ENCODE results near the gene RMND1.
"Not testable (repeated sequence)": the region's sequence is repeated elsewhere in the genome, so short reads cannot be mapped to it uniquely, and the experiment has no call there.

Gene RMND1

DNA sequence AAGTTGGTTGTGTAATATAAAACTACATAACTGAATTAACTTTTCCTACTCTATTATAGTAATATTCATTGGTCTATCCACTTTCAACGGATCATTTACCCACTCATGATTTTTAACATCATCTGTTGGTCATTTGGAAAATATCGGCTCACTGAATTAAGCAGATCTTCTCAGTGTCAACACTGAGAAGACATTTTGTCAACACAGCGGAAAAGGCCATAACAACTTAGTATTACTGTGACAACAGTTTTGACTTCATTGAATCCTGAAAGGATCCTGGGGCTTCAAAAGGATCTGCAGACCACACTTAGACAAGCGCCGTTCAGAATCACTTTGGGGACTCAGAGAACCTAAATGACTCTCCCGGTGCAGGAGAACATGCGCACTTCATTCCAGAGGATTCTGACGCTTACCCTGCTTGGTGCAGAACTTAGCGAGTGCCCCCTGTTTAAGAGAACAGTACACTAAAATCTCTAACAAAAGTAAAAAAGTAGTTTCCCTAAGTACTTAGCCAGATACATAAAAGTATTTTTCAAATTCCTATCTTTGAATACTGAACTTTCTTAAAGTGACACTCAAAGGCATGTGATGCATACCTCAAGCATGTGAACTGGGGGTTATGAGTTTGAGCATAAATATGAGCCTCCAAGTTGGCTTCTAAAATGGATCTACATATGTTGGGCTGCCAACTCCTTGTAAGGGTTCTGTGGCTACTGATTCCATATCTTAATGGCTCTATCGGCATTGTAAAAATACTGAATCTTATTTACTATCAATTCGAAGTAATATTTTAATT lies 64.6 kb downstream of the RMND1 start:
- no peak for DNase-seq (ENCODE audit: low read depth in 1 of 2, low spot score in 1 of 2)

GRCh38 chr6:151385177-151385576 lies 66.7 kb downstream of the RMND1 start:
- DNase-seq (ENCODE audit: low read depth in 1 of 2, low spot score in 1 of 2) = no peak

GRCh38 chr6:151384151-151384550 lies 67.8 kb downstream of the RMND1 start:
- DNase-seq (ENCODE audit: low read depth in 1 of 2, low spot score in 1 of 2) = no peak

DNA sequence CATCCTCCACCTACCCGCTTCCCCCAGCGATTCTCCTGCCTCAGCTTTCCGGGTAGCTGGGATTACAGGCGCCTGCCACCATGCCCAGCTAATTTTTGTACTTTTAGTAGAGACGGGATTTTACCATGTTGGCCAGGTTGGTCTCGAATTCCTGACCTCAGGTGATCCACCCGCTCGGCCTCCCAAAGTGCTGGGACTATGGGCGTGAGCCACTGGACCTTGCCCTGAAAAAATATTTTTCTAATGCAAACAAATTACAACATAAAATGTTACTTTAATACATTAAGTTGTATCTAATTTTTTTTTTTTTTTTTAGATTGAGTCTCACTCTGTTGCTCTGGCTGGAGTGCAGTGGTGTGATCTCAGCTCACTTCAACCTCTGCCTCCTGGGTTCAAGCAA lies 69.3 kb downstream of the RMND1 start:
- not testable (repeated sequence) for DNase-seq (ENCODE audit: low read depth in 1 of 2, low spot score in 1 of 2)

- no peak for DNase-seq (ENCODE audit: low read depth in 1 of 2, low spot score in 1 of 2)
Observed at GRCh38 chr6:151381722-151382121, 70.2 kb downstream of the RMND1 start.

- no peak for DNase-seq (ENCODE audit: low read depth in 1 of 2, low spot score in 1 of 2)
Observed at GRCh38 chr6:151380848-151381205, 71.1 kb downstream of the RMND1 start.

DNA sequence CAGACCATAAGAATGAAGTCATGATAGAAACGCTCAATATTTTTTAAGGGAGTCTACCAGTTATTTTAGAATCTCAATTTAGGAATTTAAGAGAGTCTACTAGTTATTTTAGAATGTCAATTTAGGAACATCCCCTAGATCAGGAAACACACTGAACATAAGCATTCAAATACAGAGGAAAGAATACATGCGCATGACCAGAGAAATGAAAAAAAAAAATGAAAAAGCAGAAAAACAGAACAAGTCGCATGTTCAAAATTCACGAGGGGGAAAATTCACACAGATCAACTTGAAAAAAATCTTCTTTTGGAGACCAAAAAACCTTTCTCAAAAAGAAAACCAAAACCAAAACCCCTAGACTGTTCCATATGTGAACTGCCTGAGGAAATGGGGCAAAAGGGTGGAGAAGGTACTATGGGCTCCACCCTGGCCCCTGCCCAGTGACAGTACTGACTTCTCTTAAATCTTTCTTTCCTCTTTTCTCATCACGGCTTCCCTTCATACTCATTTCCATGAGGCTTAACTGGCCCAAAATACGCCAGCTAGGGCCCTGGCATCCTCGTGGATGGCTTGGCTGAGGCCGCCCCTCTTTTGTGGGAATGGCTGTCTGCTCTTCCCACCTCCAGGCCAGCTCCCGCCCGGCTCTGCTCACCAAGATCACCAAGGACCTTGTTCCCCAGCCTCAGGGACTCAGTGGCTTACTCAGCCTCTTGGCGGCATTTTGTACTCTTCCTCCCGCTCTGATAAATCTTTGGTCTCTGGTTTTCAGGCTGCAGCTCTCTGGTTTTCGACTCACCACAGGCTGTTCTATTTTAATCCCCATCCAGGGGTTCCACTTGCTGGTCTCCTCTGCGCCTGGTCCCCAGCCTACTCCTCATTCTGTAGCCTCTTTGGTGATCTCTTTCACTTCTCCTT lies 71.7 kb downstream of the RMND1 start:
- no peak for DNase-seq (ENCODE audit: low read depth in 1 of 2, low spot score in 1 of 2)

- no peak for DNase-seq (ENCODE audit: low read depth in 1 of 2, low spot score in 1 of 2)
Observed at GRCh38 chr6:151377095-151377494, 74.8 kb downstream of the RMND1 start.

- no peak for DNase-seq (ENCODE audit: low read depth in 1 of 2, low spot score in 1 of 2)
Observed at GRCh38 chr6:151376440-151376839, 75.5 kb downstream of the RMND1 start.

DNA sequence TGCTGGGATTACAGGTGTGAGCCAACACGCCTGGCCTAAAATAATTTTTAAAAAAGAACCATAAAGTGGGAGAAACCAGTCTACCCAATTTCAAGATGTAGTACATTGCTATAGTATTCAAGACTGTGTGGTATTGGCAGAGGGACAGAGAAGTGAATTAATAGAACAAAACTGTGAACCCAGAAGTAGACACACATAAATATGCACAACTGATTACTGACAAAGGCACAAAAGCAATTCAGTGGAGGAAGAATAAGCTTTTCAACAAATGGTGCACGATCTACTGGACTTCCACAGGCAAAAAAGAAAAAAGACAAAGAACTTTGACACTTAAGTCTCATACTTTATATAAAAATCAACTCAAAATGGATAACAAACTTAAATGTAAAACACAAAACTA lies 76.1 kb downstream of the RMND1 start:
- DNase-seq (ENCODE audit: low read depth in 1 of 2, low spot score in 1 of 2) = no peak

DNA sequence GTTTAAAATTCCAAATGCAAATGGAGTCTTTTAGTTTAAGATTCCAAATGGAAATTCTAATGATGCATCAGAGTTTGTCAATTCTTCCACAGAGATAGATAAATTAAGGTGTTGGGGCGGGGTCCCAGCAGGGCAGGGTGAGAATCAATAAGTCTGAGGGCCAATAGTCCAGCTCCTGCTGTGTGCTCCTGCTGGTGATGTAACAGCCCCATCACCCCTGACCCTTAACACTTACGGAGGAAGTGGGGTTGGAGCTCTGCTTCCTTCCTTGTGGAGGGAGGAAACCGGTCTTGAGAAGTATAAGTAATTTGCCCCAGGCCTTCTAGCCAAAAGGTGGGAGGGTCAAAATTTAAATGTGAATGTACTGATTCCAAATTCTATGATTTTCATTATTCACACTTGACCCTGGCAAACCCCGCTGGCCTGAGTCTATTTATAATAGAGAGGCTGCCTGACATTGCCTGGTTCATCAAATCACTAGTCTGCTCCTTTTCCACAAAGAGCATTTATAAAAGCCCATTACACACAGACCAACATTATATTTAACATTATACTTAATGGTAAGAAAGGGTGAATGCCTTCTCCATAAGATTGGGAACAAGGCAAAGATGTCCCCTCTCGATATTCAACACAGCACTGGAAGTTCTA lies 77.8 kb downstream of the RMND1 start:
- no peak for DNase-seq (ENCODE audit: low read depth in 1 of 2, low spot score in 1 of 2)

GRCh38 chr6:151372164-151372563 lies 79.8 kb downstream of the RMND1 start:
- DNase-seq (ENCODE audit: low read depth in 1 of 2, low spot score in 1 of 2) = no peak

- DNase-seq (ENCODE audit: low read depth in 1 of 2, low spot score in 1 of 2) = no peak
Observed at GRCh38 chr6:151370509-151371078, 81.3 kb downstream of the RMND1 start.

- no peak for DNase-seq (ENCODE audit: low read depth in 1 of 2, low spot score in 1 of 2)
Observed at GRCh38 chr6:151365233-151365632, 86.7 kb downstream of the RMND1 start.

GRCh38 chr6:151359486-151359885 lies 92.4 kb downstream of the RMND1 start:
- DNase-seq (ENCODE audit: low read depth in 1 of 2, low spot score in 1 of 2) = no peak

- no peak for DNase-seq (ENCODE audit: low read depth in 1 of 2, low spot score in 1 of 2)
Observed at GRCh38 chr6:151358475-151358874, 93.5 kb downstream of the RMND1 start.

GRCh38 chr6:151357758-151358436 lies 94.0 kb downstream of the RMND1 start:
- DNase-seq (ENCODE audit: low read depth in 1 of 2, low spot score in 1 of 2) = no peak

GRCh38 chr6:151356983-151357382 lies 94.9 kb downstream of the RMND1 start:
- DNase-seq (ENCODE audit: low read depth in 1 of 2, low spot score in 1 of 2) = not testable (repeated sequence)

Measured in stimulated activated CD4-positive, alpha-beta T cell treated with anti-CD3 and anti-CD28 coated beads, Interleukin-15, amount 100 ng/mL, for 1 hour (primary cell).